Activated naive CD4-positive, alpha-beta T cell treated with anti-CD3 and anti-CD28 coated beads, Interleukin-2, amount 50 U/mL, for 72 hours (primary cell): ENCODE results near the gene C1orf53. TPM values are rescaled to one million over a fixed set of nuclear protein-coding genes. Genes with fewer than 3 reads are reported as not detected.
"Not testable (repeated sequence)": the region's sequence is repeated elsewhere in the genome, so short reads cannot be mapped to it uniquely, and the experiment has no call there.

Experiments used
- ATAC-seq, 2 donors: fragments of 150-1000 bp; cut with Tn5 transposase; 2 replicates each; pipeline ENCODE4 v1.10.0; 2021; ENCODE audit warnings: mild to moderate bottlenecking in 2 of 2, moderate library complexity in 2 of 2
- DNase-seq, 2 donors: peaks; one replicate each; pipeline ENCODE4 v3.0.0; 2021 to 2022; ENCODE audit warnings: low spot score in 2 of 2
- H3K27ac Mint-ChIP-seq, 2 donors: one replicate each; pipeline ENCODE4 v1.8.0; 2022; ENCODE audit warnings: mild to moderate bottlenecking in 2 of 2, mixed read lengths in 2 of 2
- H3K36me3 Mint-ChIP-seq, 2 donors: one replicate each; pipeline ENCODE4 v1.8.0; 2022; ENCODE audit warnings: mixed read lengths in 2 of 2
- H3K9me3 Mint-ChIP-seq, 2 donors: one replicate each; pipeline ENCODE4 v1.8.0; 2022; ENCODE audit warnings: mixed read lengths in 2 of 2
- total RNA-seq, 2 donors: library from RNA; stranded (reverse); gene quantifications; one replicate each; pipeline ENCODE4 v1.2.3, GENCODE V29; 2022

The C1orf53 gene
- total RNA-seq, 2 donors from 2014 or later: 1.9 TPM; not detected in 1

DNA sequence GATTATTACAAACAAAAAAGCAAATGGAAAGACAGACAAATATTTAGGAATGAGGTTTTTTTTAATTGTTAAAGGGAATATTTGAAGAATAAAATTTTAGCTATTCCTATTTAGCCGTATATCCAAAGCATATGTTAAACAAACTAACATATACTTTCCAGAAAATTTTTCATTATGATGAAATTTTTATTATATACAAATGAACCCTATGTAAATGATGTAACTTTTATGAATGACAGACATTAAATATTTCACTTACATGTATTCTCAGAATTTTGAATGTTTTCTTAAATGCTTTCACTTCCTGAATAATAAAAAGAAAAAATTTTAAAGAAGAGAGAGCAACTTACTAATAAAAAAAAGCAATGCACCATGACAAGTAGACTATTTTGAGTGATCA lies 30.6 kb downstream of the C1orf53 start:
- ATAC-seq (no peak), DNase-seq (no peak)

GRCh38 chr1:197933647-197934046 lies 31.2 kb downstream of the C1orf53 start:
- DNase-seq (no peak), ATAC-seq (no peak)
- no peaks in the 10 kb centered on the region for H3K36me3 Mint-ChIP-seq
- H3K27ac Mint-ChIP-seq: no peak overlapping the region
- H3K9me3 Mint-ChIP-seq: no peaks in the 10 kb centered on the region

More for the DNA sequence above, 30.6 kb downstream of the C1orf53 start:
- Mint-ChIP-seq H3K36me3 (no peaks in the 10 kb centered on the region), H3K27ac (no peak overlapping the region), H3K9me3 (no peaks in the 10 kb centered on the region)

DNA sequence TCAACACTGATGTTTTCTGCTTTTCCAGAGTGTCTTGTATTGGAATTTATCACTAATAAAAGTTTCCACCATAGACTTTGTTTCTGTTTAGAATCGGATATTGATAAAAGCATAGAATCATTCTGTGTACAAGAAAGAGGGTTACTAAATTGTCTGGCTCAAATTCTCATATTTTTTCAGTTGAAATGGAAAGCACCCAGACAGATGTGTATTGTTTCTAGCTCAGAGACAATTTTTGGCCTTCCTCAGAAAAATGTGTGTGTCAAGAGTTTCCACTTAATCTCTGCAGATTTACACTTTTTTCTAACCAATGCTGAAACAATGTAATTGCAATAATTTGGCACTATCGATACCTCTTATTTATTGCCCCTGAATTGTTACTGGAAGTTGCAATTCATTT lies 35.0 kb downstream of the C1orf53 start:
- no peak for DNase-seq
- H3K9me3 Mint-ChIP-seq: no peaks in the 10 kb centered on the region

DNA sequence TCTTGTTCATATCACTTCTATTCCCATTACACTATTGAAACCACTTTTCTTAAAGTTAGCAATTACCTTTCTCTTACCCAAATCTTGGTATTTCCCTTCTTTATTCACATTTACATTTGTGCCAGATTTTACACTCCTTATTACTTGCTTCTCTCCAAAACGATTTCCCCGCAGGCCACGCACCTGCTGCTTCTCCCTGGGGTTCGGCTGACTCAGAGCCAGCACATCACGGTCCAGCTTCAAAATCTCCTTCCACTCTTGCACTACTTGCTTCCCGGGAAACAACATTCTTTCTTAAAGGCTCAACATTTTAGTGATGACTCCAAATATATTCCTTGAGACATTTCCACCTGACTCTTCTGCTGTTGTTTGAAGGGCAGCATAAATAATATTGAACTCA lies 35.5 kb downstream of the C1orf53 start:
- Mint-ChIP-seq H3K36me3 (no peaks in the 10 kb centered on the region), H3K9me3 (no peaks in the 10 kb centered on the region), H3K27ac (no peak overlapping the region)
- no peak for ATAC-seq
- no peak for DNase-seq

More for the DNA sequence above, 35.0 kb downstream of the C1orf53 start:
- no peak overlapping the region for H3K27ac Mint-ChIP-seq
- ATAC-seq: no peak
- H3K36me3 Mint-ChIP-seq: no peaks in the 10 kb centered on the region

- H3K27ac Mint-ChIP-seq, H3K9me3 Mint-ChIP-seq, DNase-seq, H3K36me3 Mint-ChIP-seq: not testable (repeated sequence)
- ATAC-seq: peak in 1 of 2 donors; percentile 26
Measured at GRCh38 chr1:197939159-197939980, 36.9 kb downstream of the C1orf53 start.

DNA sequence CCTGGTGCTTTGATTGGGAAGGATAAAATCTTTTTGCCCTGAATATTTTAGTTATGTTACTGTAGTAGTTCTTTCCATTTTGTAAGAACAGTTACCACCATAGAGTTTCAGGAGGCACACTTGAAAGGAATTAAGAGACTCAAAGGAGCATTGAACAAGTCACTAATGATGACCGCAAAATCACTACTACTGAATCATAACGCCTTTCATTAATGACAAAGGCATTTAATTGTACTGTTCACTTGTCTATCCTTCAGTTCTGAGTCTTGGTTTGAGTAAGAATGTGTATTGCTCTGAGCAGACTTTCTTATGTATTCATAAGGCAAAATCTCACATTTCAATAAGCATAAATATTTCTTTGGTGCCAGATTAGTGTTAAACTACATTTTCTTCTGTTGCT lies 39.6 kb downstream of the C1orf53 start:
- DNase-seq: no peak
- Mint-ChIP-seq H3K36me3 (no peaks in the 10 kb centered on the region), H3K27ac (no peak overlapping the region), H3K9me3 (no peaks in the 10 kb centered on the region)
- ATAC-seq: peak in 1 of 2 donors; percentile 85

- Mint-ChIP-seq H3K27ac (no peak overlapping the region), H3K36me3 (no peaks in the 10 kb centered on the region), H3K9me3 (no peaks in the 10 kb centered on the region)
- DNase-seq (no peak), ATAC-seq (no peak)
Measured at GRCh38 chr1:197944485-197944884, 42.1 kb downstream of the C1orf53 start.

GRCh38 chr1:197948926-197949899 lies 46.8 kb downstream of the C1orf53 start:
- H3K27ac Mint-ChIP-seq: peak overlapping the region; percentile 66 to 70
- DNase-seq (no peak), ATAC-seq (peak; percentile 79 to 81)
- peaks cover 0 to 5% of the 10 kb centered on the region in 2 donors for H3K9me3 Mint-ChIP-seq
- H3K36me3 Mint-ChIP-seq: peaks cover 0 to 13% of the 10 kb centered on the region in 2 donors

DNA sequence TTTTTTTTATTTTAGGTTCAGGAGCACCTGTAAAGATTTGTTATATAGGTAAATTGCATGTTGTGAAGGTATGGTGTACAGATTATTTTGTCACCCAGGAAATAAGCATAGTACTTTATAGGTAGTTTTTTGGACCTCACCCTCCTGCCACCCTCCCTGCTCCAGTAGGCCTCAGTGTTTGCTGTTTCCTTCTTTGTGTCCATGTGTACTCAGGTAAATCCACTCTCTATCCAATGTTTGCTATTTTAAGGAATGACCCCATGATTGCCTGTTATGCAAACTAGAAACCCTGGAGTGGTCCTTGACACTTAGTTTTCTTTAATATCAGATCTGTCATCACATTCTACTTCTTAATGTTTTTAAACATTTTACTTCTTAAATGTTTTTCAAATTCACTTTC lies 48.7 kb downstream of the C1orf53 start:
- Mint-ChIP-seq H3K27ac (no peak overlapping the region), H3K36me3 (peaks cover 0 to 13% of the 10 kb centered on the region in 2 donors), H3K9me3 (peaks cover 0 to 5% of the 10 kb centered on the region in 2 donors)
- ATAC-seq (no peak), DNase-seq (no peak)

DNA sequence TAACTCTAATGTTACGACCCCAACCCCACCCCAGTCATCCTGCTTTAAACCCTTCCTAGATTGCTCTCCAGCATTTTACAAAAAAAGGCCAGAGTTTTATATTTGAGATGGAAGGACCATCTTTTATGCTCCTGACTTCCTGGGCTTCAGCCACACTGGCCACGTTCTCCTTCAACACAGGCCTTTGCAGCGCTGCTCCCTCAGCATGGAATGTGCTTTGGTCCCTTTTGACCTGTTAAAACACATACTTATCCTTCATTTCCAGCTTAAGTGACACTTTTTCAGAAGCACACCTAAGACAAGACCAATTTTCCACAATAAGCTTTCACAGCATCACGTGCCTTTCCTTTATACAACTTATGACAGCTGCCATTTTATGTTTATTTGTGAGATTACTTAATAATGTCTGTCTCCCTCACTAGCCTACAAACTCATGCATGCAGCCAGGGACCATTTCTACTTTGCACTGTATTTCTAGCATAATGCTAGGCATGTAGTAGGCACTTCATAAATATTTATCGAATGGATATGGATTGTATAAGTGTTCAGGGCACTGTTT lies 49.3 kb downstream of the C1orf53 start:
- ATAC-seq (no peak), DNase-seq (no peak)
- H3K27ac Mint-ChIP-seq: no peak overlapping the region
- H3K36me3 Mint-ChIP-seq: peaks cover 0 to 13% of the 10 kb centered on the region in 2 donors
- peaks cover 0 to 5% of the 10 kb centered on the region in 2 donors for H3K9me3 Mint-ChIP-seq

- DNase-seq, ATAC-seq, H3K27ac Mint-ChIP-seq, H3K9me3 Mint-ChIP-seq: not testable (repeated sequence)
- H3K36me3 Mint-ChIP-seq: peaks cover 0 to 13% of the 10 kb centered on the region in 2 donors
Measured at GRCh38 chr1:197953472-197953871, 51.0 kb downstream of the C1orf53 start.

DNA sequence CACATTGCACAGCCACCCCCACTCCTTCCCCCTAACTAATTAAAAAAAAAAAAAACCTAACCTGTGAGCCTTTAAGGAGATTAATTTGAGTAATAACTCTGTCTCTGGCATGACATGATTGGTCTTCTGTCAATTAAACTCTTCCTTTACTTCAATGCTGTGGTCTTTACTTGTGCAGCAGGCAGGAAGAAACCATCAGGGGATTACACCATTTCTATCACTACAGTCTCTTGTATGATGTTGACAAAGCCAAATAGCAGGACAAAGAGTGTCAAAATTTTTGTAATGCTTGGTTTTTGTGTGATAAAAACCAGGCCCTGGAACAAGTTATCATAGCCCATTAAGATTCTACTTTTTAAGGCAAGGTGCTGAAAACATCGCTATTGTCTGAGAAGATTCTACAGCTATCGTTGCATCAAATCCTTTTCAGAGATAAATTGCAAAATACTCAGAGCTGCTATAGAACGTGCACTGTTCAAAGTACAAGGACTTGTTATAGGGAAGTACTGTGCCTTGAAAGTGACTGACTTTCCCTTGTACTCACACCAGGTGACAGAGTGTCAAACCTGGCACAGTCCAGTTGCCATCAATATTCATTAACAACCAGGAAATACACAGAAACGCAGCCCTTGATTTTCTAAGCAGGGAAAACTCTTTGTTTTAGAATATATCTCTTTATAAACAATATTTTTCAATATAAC lies 52.4 kb downstream of the C1orf53 start:
- Mint-ChIP-seq H3K27ac (no peak overlapping the region), H3K9me3 (peaks cover 0 to 3% of the 10 kb centered on the region in 2 donors), H3K36me3 (peaks cover 0 to 9% of the 10 kb centered on the region in 2 donors)
- DNase-seq: no peak
- no peak for ATAC-seq

DNA sequence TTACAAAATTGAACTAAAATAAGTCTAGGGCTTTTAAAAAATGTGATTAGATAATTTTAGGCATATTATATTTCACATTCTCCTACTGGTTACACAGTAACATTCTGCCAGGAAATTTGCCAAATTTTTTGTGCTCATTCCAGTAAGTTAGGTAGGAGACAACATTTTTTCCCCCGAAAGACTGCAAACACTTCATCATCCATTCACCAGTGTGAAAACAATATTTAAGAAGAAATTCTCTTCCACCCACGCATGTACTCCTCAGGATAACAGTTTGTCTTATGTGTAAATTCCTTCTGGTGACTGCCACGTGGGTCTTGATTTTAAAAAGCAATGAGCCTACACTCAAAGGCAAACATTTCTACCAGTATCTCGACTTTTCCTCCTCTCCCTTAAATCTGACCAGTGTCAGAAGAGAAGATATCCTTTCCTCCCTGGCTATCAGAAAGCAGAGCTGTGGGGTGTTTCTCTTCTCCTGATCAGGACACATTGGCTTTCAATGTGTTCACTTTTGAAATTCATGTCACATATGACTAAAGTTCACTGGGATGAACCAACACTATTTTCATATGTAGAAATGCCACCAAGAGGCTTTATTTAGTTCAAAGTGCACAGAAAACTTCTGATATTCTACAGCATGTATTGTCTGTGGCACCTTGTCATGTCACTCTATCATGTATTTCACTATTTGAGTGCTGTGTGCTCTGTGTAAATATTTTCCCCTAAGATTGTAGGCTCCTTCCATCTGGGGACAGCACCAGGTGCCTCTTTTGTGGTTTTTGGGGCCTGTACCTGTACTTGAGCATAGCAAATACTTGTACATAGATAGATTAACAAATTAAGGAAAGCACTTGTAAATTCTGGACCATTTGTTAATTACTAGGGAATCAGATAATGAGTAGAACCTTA lies 53.3 kb downstream of the C1orf53 start:
- peak; percentile 26 to 69 for ATAC-seq
- no peak for DNase-seq
- no peaks in the 10 kb centered on the region for H3K9me3 Mint-ChIP-seq

More for the DNA sequence above, 53.3 kb downstream of the C1orf53 start:
- Mint-ChIP-seq H3K27ac (no peak overlapping the region), H3K36me3 (peaks cover 0 to 6% of the 10 kb centered on the region in 2 donors)
